Natural killer cell treated with Interleukin-12 subunit alpha and Interleukin-12 subunit beta and Interleukin-15 and Interleukin-18, amount 100 ng/mL, for 72 hours (primary cell): ENCODE measurements around the gene MADD. TPM values are rescaled to one million over a fixed set of nuclear protein-coding genes. Genes with fewer than 3 reads are reported as not detected.

ENCODE experiments used
- ATAC-seq, 2 donors: fragments of 150-1000 bp; cut with Tn5 transposase in 1 of 2; sonication (Bioruptor Pico), chemical (Tn5 transposase) in 1 of 2; 2 replicates each; pipeline ENCODE4 v1.10.0; 2021
- DNase-seq: peaks from one replicate; pipeline ENCODE4 v3.0.0; 2022; ENCODE audit warnings: low spot score
- H3K27ac Mint-ChIP-seq, 2 donors: 1 replicate in 1 of 2; 2 replicates in 1 of 2; pipeline ENCODE4 v1.8.0; 2022; ENCODE audit warnings: mixed read lengths in 2 of 2, mild to moderate bottlenecking in 1 of 2, moderate library complexity in 1 of 2
- H3K27me3 Mint-ChIP-seq, 2 donors: 1 replicate in 1 of 2; 2 replicates in 1 of 2; pipeline ENCODE4 v1.8.0; 2022; ENCODE audit warnings: mixed read lengths in 2 of 2
- H3K36me3 Mint-ChIP-seq: one replicate; pipeline ENCODE4 v1.8.0; 2022; ENCODE audit warnings: mixed read lengths
- H3K4me1 Mint-ChIP-seq, 2 donors: 1 replicate in 1 of 2; 2 replicates in 1 of 2; pipeline ENCODE4 v1.8.0; 2022; ENCODE audit warnings: low read depth in 2 of 2, mixed read lengths in 2 of 2, mild to moderate bottlenecking in 1 of 2
- H3K4me3 Mint-ChIP-seq: one replicate; pipeline ENCODE4 v1.8.0; 2022; ENCODE audit warnings: mixed read lengths
- H3K9me3 Mint-ChIP-seq: 2 replicates; pipeline ENCODE4 v1.8.0; 2022; ENCODE audit warnings: mixed read lengths
- total RNA-seq, 2 donors: library from RNA; stranded (reverse); gene quantifications; one replicate each; pipeline ENCODE4 v1.2.3, GENCODE V29; 2022

Gene MADD
- total RNA-seq, 2 donors from 2014 or later: 94.1 to 120 TPM

DNA sequence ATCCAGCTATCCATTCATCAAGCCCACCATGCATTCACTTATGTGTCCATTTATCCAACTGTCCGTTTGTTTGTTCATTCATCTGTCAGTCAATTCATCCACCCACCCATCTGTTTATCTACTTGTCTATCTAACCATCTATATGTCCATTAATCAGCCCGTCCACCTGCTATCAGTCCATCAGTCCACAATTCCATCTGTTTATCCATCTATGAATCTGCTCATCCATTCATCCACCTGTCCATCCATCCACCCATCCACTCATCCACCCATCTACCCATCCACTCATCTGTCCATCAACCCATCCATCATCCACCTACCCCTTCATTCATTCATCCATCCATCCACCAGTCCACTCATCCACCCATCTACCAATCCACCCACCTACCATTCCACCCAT is 109.4 kb downstream of the MADD start:
- no peaks in the 10 kb centered on the region for H3K27me3 Mint-ChIP-seq
- ATAC-seq: no peak
- H3K4me3 Mint-ChIP-seq: no peak overlapping the region
- DNase-seq: no peak
- no peaks in the 10 kb centered on the region for H3K9me3 Mint-ChIP-seq
- H3K36me3 Mint-ChIP-seq: no peaks in the 10 kb centered on the region
- peaks cover 9 to 10% of the 10 kb centered on the region in 2 donors for H3K4me1 Mint-ChIP-seq
- no peak overlapping the region for H3K27ac Mint-ChIP-seq

Other genes starting within 250 kb of the MADD start
- 100 to 1,000 TPM; 117 to 151 TPM for gene ARFGAP2, start 93.3 kb upstream of the MADD start, total RNA-seq
- 1 to 10 TPM; 1.1 to 4.0 TPM for gene PACSIN3, start 83.7 kb upstream of the MADD start, total RNA-seq
- gene DDB2, start 55.2 kb upstream of the MADD start, total RNA-seq: 10 to 100 TPM; 47.9 to 71.7 TPM
- gene ACP2, start 21.3 kb upstream of the MADD start, total RNA-seq: 10 to 100 TPM; 27.3 to 33.3 TPM
- gene NR1H3, start 12.1 kb upstream of the MADD start, total RNA-seq: 1 to 10 TPM; 6.3 to 8.9 TPM
- not detected for gene MYBPC3, start 82.6 kb downstream of the MADD start, total RNA-seq
- gene SPI1, start 108.4 kb downstream of the MADD start, total RNA-seq: 1 to 10 TPM; 2.0 to 2.5 TPM
- gene SLC39A13, start 138.5 kb downstream of the MADD start, total RNA-seq: 10 to 100 TPM; 20.9 to 31.3 TPM
- 100 to 1,000 TPM; 175 to 216 TPM for gene PSMC3, start 156.3 kb downstream of the MADD start, total RNA-seq
- gene RAPSN, start 179.0 kb downstream of the MADD start, total RNA-seq: 1 to 10 TPM; 1.8 to 4.0 TPM